Common myeloid progenitor, CD34-positive (primary cell): ENCODE measurements around the gene NBPF3.
A peak's percentile ranks its signal among the peaks of the same experiment; 100 is the strongest.

Experiments
- CTCF ChIA-PET: fragments of 350-600 bp; sonication (Branson Sonifier 250); formaldehyde crosslinking; loops from one replicate; lab custom pipeline; 2021; ENCODE audit warnings: antibody characterized with exemption; lab: Charles Lee
- POLR2A ChIA-PET: fragments of 350-600 bp; sonication (Branson Sonifier 250); formaldehyde crosslinking; loops from one replicate; lab custom pipeline; 2021; ENCODE audit warnings: antibody characterized with exemption; lab: Charles Lee
- DNase-seq, 3 donors: peaks; one replicate each; pipeline versions ENCODE4 v3.0.0 to v3.0.0-alpha.2; 2013
- H3K27ac ChIP-seq, 2 experiments: 1 replicate in 1 of 2; 2 replicates in 1 of 2; pipeline ENCODE4 v1.7.0; 2013; ENCODE audit warnings: inconsistent platforms in 2 of 2, low read length in 2 of 2, mild to moderate bottlenecking in 2 of 2, low read depth in 1 of 2, moderate library complexity in 1 of 2; ENCODE audit not compliant: severe bottlenecking in 2 of 2, insufficient read depth in 1 of 2, poor library complexity in 1 of 2
- H3K27me3 ChIP-seq, 5 experiments: replicated peaks in 2 of 5; 1 replicate in 3 of 5; 2 replicates in 2 of 5; pipeline versions ENCODE4 v1.6.1 to v1.7.0; 2013; ENCODE audit warnings: low read length in 4 of 5, mild to moderate bottlenecking in 2 of 5, moderate library complexity in 2 of 5, inconsistent platforms in 1 of 5; ENCODE audit not compliant: insufficient read depth in 5 of 5, control insufficient read depth in 4 of 5
- H3K36me3 ChIP-seq, 4 experiments: 1 replicate in 2 of 4; 2 replicates in 2 of 4; pipeline versions ENCODE4 v1.6.1 to v1.7.0; 2013; ENCODE audit warnings: low read length in 3 of 4, control low read depth in 1 of 4, mild to moderate bottlenecking in 1 of 4; ENCODE audit not compliant: control insufficient read depth in 4 of 4, insufficient read depth in 4 of 4
- H3K4me1 ChIP-seq, 4 experiments: 1 replicate in 3 of 4; 2 replicates in 1 of 4; pipeline versions ENCODE4 v1.6.1 to v1.7.1; 2013; ENCODE audit warnings: low read length in 3 of 4, mild to moderate bottlenecking in 3 of 4, control low read depth in 1 of 4, inconsistent platforms in 1 of 4, moderate library complexity in 1 of 4; ENCODE audit not compliant: control insufficient read depth in 4 of 4, insufficient read depth in 4 of 4; ENCODE audit errors: control extremely low read depth in 1 of 4
- H3K4me3 ChIP-seq, 7 experiments: 1 replicate in 4 of 7; 2 replicates in 3 of 7; pipeline versions ENCODE4 v1.5.1 to v1.7.0; 2013; ENCODE audit warnings: mild to moderate bottlenecking in 7 of 7, low read length in 6 of 7, moderate library complexity in 6 of 7, inconsistent platforms in 2 of 7, low read depth in 2 of 7, control low read depth in 1 of 7; ENCODE audit not compliant: insufficient read depth in 4 of 7, control insufficient read depth in 1 of 7; ENCODE audit errors: extremely low read depth in 1 of 7
- H3K9me3 ChIP-seq, 5 experiments: 1 replicate in 4 of 5; 2 replicates in 1 of 5; pipeline versions ENCODE4 v1.6.1 to v1.7.1; 2013; ENCODE audit warnings: low read length in 4 of 5, mild to moderate bottlenecking in 2 of 5, inconsistent platforms in 1 of 5, low read depth in 1 of 5, moderate library complexity in 1 of 5; ENCODE audit not compliant: control insufficient read depth in 4 of 5, insufficient read depth in 2 of 5; ENCODE audit errors: control extremely low read depth in 1 of 5
- WGBS: methylation state at CpG from one replicate; pipeline ENCODE4 v1.1.5; 2013; ENCODE audit not compliant: insufficient coverage; 5-methylcytosine and 5-hydroxymethylcytosine counted together

The NBPF3 gene

DNA sequence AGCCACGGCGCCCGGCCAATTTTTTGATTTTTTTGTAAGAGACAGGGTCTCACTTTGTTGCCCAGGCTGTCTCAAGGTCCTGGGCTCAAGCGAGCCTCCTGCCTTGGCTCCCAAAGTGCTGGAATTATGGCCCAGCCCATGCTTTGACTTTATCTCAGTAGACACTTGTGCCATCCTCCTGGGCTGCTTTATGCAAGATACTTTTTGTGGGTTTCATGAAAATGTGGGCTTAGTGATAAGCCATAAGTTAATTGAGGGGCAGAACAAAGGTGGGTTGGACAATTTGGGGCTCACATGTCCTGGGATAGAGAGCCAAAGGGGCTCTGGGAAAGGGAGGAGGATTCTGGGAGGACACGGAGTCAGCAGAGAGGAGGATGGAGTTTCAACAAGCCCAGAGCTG lies 91.3 kb downstream of the NBPF3 start:
- H3K4me3 ChIP-seq, result no peak overlapping the region
- peak in 2 of 3 donors; percentile 47 to 62 for DNase-seq
- WGBS, result 93% methylated on average over 5 of the region's 5 CpGs
- ChIA-PET CTCF (no interaction called here), POLR2A (no interaction called here)
- no peaks in the 10 kb centered on the region for H3K9me3 ChIP-seq
- H3K36me3 ChIP-seq, result no peaks in the 10 kb centered on the region
- no peaks in the 10 kb centered on the region for H3K4me1 ChIP-seq
- H3K27me3 ChIP-seq, result peaks cover 0 to 24% (median 4%) of the 10 kb centered on the region in 5 experiments
- no peak overlapping the region for H3K27ac ChIP-seq

DNA sequence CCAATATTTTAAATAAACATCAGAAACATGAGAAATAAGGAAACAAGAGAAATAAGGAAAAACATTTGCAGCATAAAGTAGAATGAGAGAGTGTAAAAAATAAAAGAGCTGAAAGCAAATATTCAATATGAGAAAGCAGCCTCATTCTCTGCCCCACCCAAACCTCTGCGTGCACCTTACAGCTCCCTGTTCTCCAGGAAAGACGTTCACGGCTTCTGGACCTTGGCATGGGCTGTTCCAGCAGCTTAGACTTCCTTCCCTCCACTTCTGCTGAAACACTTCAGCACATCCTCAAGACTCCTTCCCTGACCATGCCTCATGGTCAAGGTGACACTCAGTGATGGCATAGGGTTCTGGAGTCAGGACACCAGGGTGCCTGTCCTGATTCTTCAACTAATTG lies 92.6 kb downstream of the NBPF3 start:
- Histone ChIP-seq H3K27ac (no peak overlapping the region), H3K4me3 (no peak overlapping the region), H3K9me3 (peaks cover 0 to 2% (median 0%) of the 10 kb centered on the region in 5 experiments), H3K27me3 (peaks cover 0 to 34% (median 4%) of the 10 kb centered on the region in 5 experiments), H3K4me1 (no peaks in the 10 kb centered on the region), H3K36me3 (no peaks in the 10 kb centered on the region)
- ChIA-PET POLR2A (no interaction called here), CTCF (interaction anchor here (0.5 to 1.5 kb wide), 5 partner anchors 10 to 141 kb away, joined by 3 to 4 read pairs (median 3); no protein-coding TSS in a partner anchor)
- DNase-seq, result no peak
- 73% methylated on average over 3 of the region's 3 CpGs for WGBS

DNA sequence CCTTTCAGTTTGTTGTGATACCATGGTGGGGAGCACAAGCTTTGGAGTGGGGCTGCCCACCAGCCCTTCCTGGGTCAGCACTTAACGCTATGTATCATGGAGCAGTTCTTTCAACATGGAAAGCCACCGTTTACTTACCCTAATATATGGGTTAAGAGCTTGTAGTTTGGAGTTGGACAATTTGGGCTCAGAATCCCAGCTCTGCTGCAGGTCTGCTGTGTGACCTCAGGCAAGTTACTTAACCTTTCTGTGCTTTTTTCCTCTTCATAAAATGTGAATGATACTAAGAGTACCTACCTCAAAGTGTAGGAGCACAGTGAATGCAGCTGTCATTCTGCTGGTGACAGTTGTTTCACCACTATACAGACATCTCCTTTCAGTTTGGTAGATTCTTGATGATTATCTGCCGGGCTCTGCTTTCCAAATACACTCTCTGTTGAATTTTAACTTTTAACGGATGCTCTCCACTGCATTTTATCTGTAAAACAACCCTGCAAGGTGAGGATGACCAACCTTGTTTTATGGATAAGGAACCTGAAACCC lies 93.1 kb downstream of the NBPF3 start:
- POLR2A ChIA-PET, result no interaction called here
- H3K27ac ChIP-seq, result no peak overlapping the region
- 100% methylated on average over 2 of the region's 4 CpGs for WGBS
- peaks cover 0 to 40% (median 8%) of the 10 kb centered on the region in 5 experiments for H3K27me3 ChIP-seq
- no peak overlapping the region for H3K4me3 ChIP-seq
- CTCF ChIA-PET, result interaction anchor here (0.5 to 1.5 kb wide), 3 partner anchors 10 to 142 kb away, joined by 3 to 4 read pairs (median 3); no protein-coding TSS in a partner anchor
- H3K36me3 ChIP-seq, result no peaks in the 10 kb centered on the region
- DNase-seq, result no peak
- peaks cover 0 to 2% (median 0%) of the 10 kb centered on the region in 5 experiments for H3K9me3 ChIP-seq
- H3K4me1 ChIP-seq, result no peaks in the 10 kb centered on the region

DNA sequence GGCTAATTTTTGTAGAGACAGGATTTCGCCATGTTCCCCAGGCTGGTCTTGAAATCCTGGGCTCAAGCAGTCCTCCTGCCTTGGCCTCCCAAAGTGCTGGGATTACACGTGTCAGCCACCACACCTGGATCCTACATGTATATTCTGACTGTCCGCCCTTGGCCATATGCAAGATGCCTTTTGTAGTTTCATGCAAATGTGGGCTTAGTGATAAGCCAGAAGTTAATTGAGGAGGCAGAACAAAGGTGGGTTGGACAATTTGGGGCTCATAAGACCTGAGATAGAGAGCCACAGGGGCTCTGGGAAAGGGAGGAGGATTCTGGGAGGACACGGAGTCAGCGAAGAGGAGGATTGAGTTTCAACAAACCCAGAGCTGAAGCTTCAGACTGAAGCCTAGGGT lies 94.2 kb downstream of the NBPF3 start:
- CTCF ChIA-PET, result interaction anchor here (0.7 to 2.7 kb wide), 4 partner anchors 10 to 165 kb away, joined by 3 to 14 read pairs (median 8); partner anchors contain the start of gene ALPL

More for the DNA sequence above, 94.2 kb downstream of the NBPF3 start:
- DNase-seq, result no peak
- no peaks in the 10 kb centered on the region for H3K4me1 ChIP-seq
- no peak overlapping the region for H3K27ac ChIP-seq
- POLR2A ChIA-PET, result no interaction called here
- H3K27me3 ChIP-seq, result peaks cover 0 to 51% (median 10%) of the 10 kb centered on the region in 5 experiments
- no peak overlapping the region for H3K4me3 ChIP-seq
- 100% methylated on average over 4 of the region's 5 CpGs for WGBS
- no peaks in the 10 kb centered on the region for H3K36me3 ChIP-seq
- peaks cover 0 to 2% (median 0%) of the 10 kb centered on the region in 5 experiments for H3K9me3 ChIP-seq
